Measurements from ENCODE around the gene PRKAG2.

- no peak for TF ChIP-seq CTCF (conservative IDR thresholded peaks at IDR 0.05; ENCODE audit: low read length)
- no peak for TF ChIP-seq EZH2phosphoT487 (IDR thresholded peaks at IDR 0.05; ENCODE audit: borderline replicate concordance)
Observed at GRCh38 chr7:151904270-151904669, 27.4 kb upstream of the PRKAG2 start.
